ENCODE measurements around the gene CACNA2D3.

Gene CACNA2D3

GRCh38 chr3:54713455-54713854 lies 591.1 kb downstream of the CACNA2D3 start:
- Histone ChIP-seq H3K36me3 (ENCODE audit: control insufficient read depth in 2 of 2, insufficient read depth in 2 of 2, low read length in 2 of 2) (no peaks in the 10 kb centered on the region), H3K4me1 (ENCODE audit: control insufficient read depth in 2 of 2, insufficient read depth in 2 of 2, low read length in 2 of 2) (peaks cover 4 to 8% of the 10 kb centered on the region in 2 donors), H3K27ac (ENCODE audit: low read depth in 2 of 2, low read length in 2 of 2) (no peak overlapping the region), H3K9me3 (ENCODE audit: control insufficient read depth in 2 of 2, low read length in 2 of 2) (no peaks in the 10 kb centered on the region), H3K4me3 (ENCODE audit: low read length in 2 of 2) (no peak overlapping the region), H3K27me3 (ENCODE audit: control insufficient read depth in 2 of 2, insufficient read depth in 2 of 2, low read length in 2 of 2) (no peaks in the 10 kb centered on the region), H3K9ac (ENCODE audit: low read depth in 1 of 2, low read length in 2 of 2) (no peak overlapping the region)

- no peak overlapping the region for H3K9ac ChIP-seq (ENCODE audit: low read depth in 1 of 2, low read length in 2 of 2)
- no peak overlapping the region for H3K27ac ChIP-seq (ENCODE audit: low read depth in 2 of 2, low read length in 2 of 2)
Observed at GRCh38 chr3:54714035-54714434, 591.7 kb downstream of the CACNA2D3 start.

GRCh38 chr3:54717506-54717905 lies 595.2 kb downstream of the CACNA2D3 start:
- no peaks in the 10 kb centered on the region for H3K27me3 ChIP-seq (ENCODE audit: control insufficient read depth in 2 of 2, insufficient read depth in 2 of 2, low read length in 2 of 2)
- H3K9me3 ChIP-seq (ENCODE audit: control insufficient read depth in 2 of 2, low read length in 2 of 2) = no peaks in the 10 kb centered on the region
- peaks cover 0 to under 1% of the 10 kb centered on the region in 2 donors for H3K4me1 ChIP-seq (ENCODE audit: control insufficient read depth in 2 of 2, insufficient read depth in 2 of 2, low read length in 2 of 2)
- H3K36me3 ChIP-seq (ENCODE audit: control insufficient read depth in 2 of 2, insufficient read depth in 2 of 2, low read length in 2 of 2) = no peaks in the 10 kb centered on the region
- no peak overlapping the region for H3K9ac ChIP-seq (ENCODE audit: low read depth in 1 of 2, low read length in 2 of 2)
- H3K27ac ChIP-seq (ENCODE audit: low read depth in 2 of 2, low read length in 2 of 2) = no peak overlapping the region
- no peak overlapping the region for H3K4me3 ChIP-seq (ENCODE audit: low read length in 2 of 2)

More at GRCh38 chr3:54714035-54714434, 591.7 kb downstream of the CACNA2D3 start:
- H3K4me3 ChIP-seq (ENCODE audit: low read length in 2 of 2) = no peak overlapping the region
- no peaks in the 10 kb centered on the region for H3K9me3 ChIP-seq (ENCODE audit: control insufficient read depth in 2 of 2, low read length in 2 of 2)
- no peaks in the 10 kb centered on the region for H3K36me3 ChIP-seq (ENCODE audit: control insufficient read depth in 2 of 2, insufficient read depth in 2 of 2, low read length in 2 of 2)
- peaks cover 4 to 8% of the 10 kb centered on the region in 2 donors for H3K4me1 ChIP-seq (ENCODE audit: control insufficient read depth in 2 of 2, insufficient read depth in 2 of 2, low read length in 2 of 2)
- no peaks in the 10 kb centered on the region for H3K27me3 ChIP-seq (ENCODE audit: control insufficient read depth in 2 of 2, insufficient read depth in 2 of 2, low read length in 2 of 2)

GRCh38 chr3:54719914-54720313 lies 597.6 kb downstream of the CACNA2D3 start:
- H3K27ac ChIP-seq (ENCODE audit: low read depth in 2 of 2, low read length in 2 of 2) = no peak overlapping the region
- H3K9me3 ChIP-seq (ENCODE audit: control insufficient read depth in 2 of 2, low read length in 2 of 2) = no peaks in the 10 kb centered on the region
- H3K9ac ChIP-seq (ENCODE audit: low read depth in 1 of 2, low read length in 2 of 2) = no peak overlapping the region
- H3K4me1 ChIP-seq (ENCODE audit: control insufficient read depth in 2 of 2, insufficient read depth in 2 of 2, low read length in 2 of 2) = no peaks in the 10 kb centered on the region
- H3K27me3 ChIP-seq (ENCODE audit: control insufficient read depth in 2 of 2, insufficient read depth in 2 of 2, low read length in 2 of 2) = no peaks in the 10 kb centered on the region
- H3K4me3 ChIP-seq (ENCODE audit: low read length in 2 of 2) = no peak overlapping the region
- H3K36me3 ChIP-seq (ENCODE audit: control insufficient read depth in 2 of 2, insufficient read depth in 2 of 2, low read length in 2 of 2) = no peaks in the 10 kb centered on the region

- no peak overlapping the region for H3K4me3 ChIP-seq (ENCODE audit: low read length in 2 of 2)
- H3K4me1 ChIP-seq (ENCODE audit: control insufficient read depth in 2 of 2, insufficient read depth in 2 of 2, low read length in 2 of 2) = no peaks in the 10 kb centered on the region
- H3K36me3 ChIP-seq (ENCODE audit: control insufficient read depth in 2 of 2, insufficient read depth in 2 of 2, low read length in 2 of 2) = no peaks in the 10 kb centered on the region
Observed at GRCh38 chr3:54720604-54721003, 598.3 kb downstream of the CACNA2D3 start.

GRCh38 chr3:54731732-54732445 lies 609.5 kb downstream of the CACNA2D3 start:
- no peaks in the 10 kb centered on the region for H3K4me1 ChIP-seq (ENCODE audit: control insufficient read depth in 2 of 2, insufficient read depth in 2 of 2, low read length in 2 of 2)
- no peaks in the 10 kb centered on the region for H3K36me3 ChIP-seq (ENCODE audit: control insufficient read depth in 2 of 2, insufficient read depth in 2 of 2, low read length in 2 of 2)
- H3K9me3 ChIP-seq (ENCODE audit: control insufficient read depth in 2 of 2, low read length in 2 of 2) = no peaks in the 10 kb centered on the region
- H3K4me3 ChIP-seq (ENCODE audit: low read length in 2 of 2) = no peak overlapping the region
- no peak overlapping the region for H3K27ac ChIP-seq (ENCODE audit: low read depth in 2 of 2, low read length in 2 of 2)
- no peak overlapping the region for H3K9ac ChIP-seq (ENCODE audit: low read depth in 1 of 2, low read length in 2 of 2)
- no peaks in the 10 kb centered on the region for H3K27me3 ChIP-seq (ENCODE audit: control insufficient read depth in 2 of 2, insufficient read depth in 2 of 2, low read length in 2 of 2)

More at GRCh38 chr3:54720604-54721003, 598.3 kb downstream of the CACNA2D3 start:
- no peaks in the 10 kb centered on the region for H3K9me3 ChIP-seq (ENCODE audit: control insufficient read depth in 2 of 2, low read length in 2 of 2)
- no peak overlapping the region for H3K9ac ChIP-seq (ENCODE audit: low read depth in 1 of 2, low read length in 2 of 2)
- no peaks in the 10 kb centered on the region for H3K27me3 ChIP-seq (ENCODE audit: control insufficient read depth in 2 of 2, insufficient read depth in 2 of 2, low read length in 2 of 2)
- H3K27ac ChIP-seq (ENCODE audit: low read depth in 2 of 2, low read length in 2 of 2) = no peak overlapping the region

GRCh38 chr3:54733106-54734006 lies 611.0 kb downstream of the CACNA2D3 start:
- Histone ChIP-seq H3K4me3 (ENCODE audit: low read length in 2 of 2) (no peak overlapping the region), H3K9me3 (ENCODE audit: control insufficient read depth in 2 of 2, low read length in 2 of 2) (no peaks in the 10 kb centered on the region), H3K27me3 (ENCODE audit: control insufficient read depth in 2 of 2, insufficient read depth in 2 of 2, low read length in 2 of 2) (no peaks in the 10 kb centered on the region), H3K36me3 (ENCODE audit: control insufficient read depth in 2 of 2, insufficient read depth in 2 of 2, low read length in 2 of 2) (no peaks in the 10 kb centered on the region), H3K4me1 (ENCODE audit: control insufficient read depth in 2 of 2, insufficient read depth in 2 of 2, low read length in 2 of 2) (no peaks in the 10 kb centered on the region), H3K27ac (ENCODE audit: low read depth in 2 of 2, low read length in 2 of 2) (no peak overlapping the region), H3K9ac (ENCODE audit: low read depth in 1 of 2, low read length in 2 of 2) (no peak overlapping the region)

GRCh38 chr3:54736459-54736858 lies 614.1 kb downstream of the CACNA2D3 start:
- H3K27me3 ChIP-seq (ENCODE audit: control insufficient read depth in 2 of 2, insufficient read depth in 2 of 2, low read length in 2 of 2) = no peaks in the 10 kb centered on the region
- H3K9ac ChIP-seq (ENCODE audit: low read depth in 1 of 2, low read length in 2 of 2) = no peak overlapping the region
- no peak overlapping the region for H3K27ac ChIP-seq (ENCODE audit: low read depth in 2 of 2, low read length in 2 of 2)
- no peaks in the 10 kb centered on the region for H3K4me1 ChIP-seq (ENCODE audit: control insufficient read depth in 2 of 2, insufficient read depth in 2 of 2, low read length in 2 of 2)
- no peaks in the 10 kb centered on the region for H3K9me3 ChIP-seq (ENCODE audit: control insufficient read depth in 2 of 2, low read length in 2 of 2)
- no peak overlapping the region for H3K4me3 ChIP-seq (ENCODE audit: low read length in 2 of 2)
- H3K36me3 ChIP-seq (ENCODE audit: control insufficient read depth in 2 of 2, insufficient read depth in 2 of 2, low read length in 2 of 2) = no peaks in the 10 kb centered on the region

- no peaks in the 10 kb centered on the region for H3K4me1 ChIP-seq (ENCODE audit: control insufficient read depth in 2 of 2, insufficient read depth in 2 of 2, low read length in 2 of 2)
- H3K36me3 ChIP-seq (ENCODE audit: control insufficient read depth in 2 of 2, insufficient read depth in 2 of 2, low read length in 2 of 2) = no peaks in the 10 kb centered on the region
- H3K27ac ChIP-seq (ENCODE audit: low read depth in 2 of 2, low read length in 2 of 2) = no peak overlapping the region
- no peaks in the 10 kb centered on the region for H3K27me3 ChIP-seq (ENCODE audit: control insufficient read depth in 2 of 2, insufficient read depth in 2 of 2, low read length in 2 of 2)
- H3K4me3 ChIP-seq (ENCODE audit: low read length in 2 of 2) = no peak overlapping the region
- H3K9ac ChIP-seq (ENCODE audit: low read depth in 1 of 2, low read length in 2 of 2) = no peak overlapping the region
- H3K9me3 ChIP-seq (ENCODE audit: control insufficient read depth in 2 of 2, low read length in 2 of 2) = no peaks in the 10 kb centered on the region
Observed at GRCh38 chr3:54743755-54744154, 621.4 kb downstream of the CACNA2D3 start.

- Histone ChIP-seq H3K27me3 (ENCODE audit: control insufficient read depth in 2 of 2, insufficient read depth in 2 of 2, low read length in 2 of 2) (no peaks in the 10 kb centered on the region), H3K4me3 (ENCODE audit: low read length in 2 of 2) (no peak overlapping the region), H3K27ac (ENCODE audit: low read depth in 2 of 2, low read length in 2 of 2) (no peak overlapping the region), H3K36me3 (ENCODE audit: control insufficient read depth in 2 of 2, insufficient read depth in 2 of 2, low read length in 2 of 2) (no peaks in the 10 kb centered on the region), H3K9ac (ENCODE audit: low read depth in 1 of 2, low read length in 2 of 2) (no peak overlapping the region), H3K4me1 (ENCODE audit: control insufficient read depth in 2 of 2, insufficient read depth in 2 of 2, low read length in 2 of 2) (no peaks in the 10 kb centered on the region), H3K9me3 (ENCODE audit: control insufficient read depth in 2 of 2, low read length in 2 of 2) (no peaks in the 10 kb centered on the region)
Observed at GRCh38 chr3:54744291-54744690, 621.9 kb downstream of the CACNA2D3 start.

Data from mucosa of rectum (tissue), 2 donors.